SK-N-SH (cell line): Measurements from ENCODE around the gene ZDHHC19. TPM values are rescaled to one million over a fixed set of nuclear protein-coding genes. Genes with fewer than 3 reads are reported as not detected.

ENCODE experiments used
- CTCF ChIA-PET: fragments of 300-600, 350-600 bp; formaldehyde crosslinking; extraction: SDS; loops from one replicate; lab custom pipeline; 2021; lab: Yijun Ruan, JAX
- POLR2A ChIA-PET: fragments of 350-600 bp; sonication (Branson Sonifier 250); formaldehyde crosslinking; extraction: SDS; loops from one replicate; lab custom pipeline; 2020; ENCODE audit warnings: antibody characterized with exemption, inconsistent platforms; lab: Yijun Ruan, JAX
- DNase-seq: peaks from one replicate; pipeline ENCODE4 v3.0.0; 2012
- H2AFZ ChIP-seq: fragments of 200-600 bp; sonication (generic); 2 replicates; pipeline ENCODE4 v1.8.1; 2016; ENCODE audit warnings: antibody characterized with exemption, mild to moderate bottlenecking, low read depth
- H3F3A ChIP-seq: fragments of 200-600 bp; sonication (generic); replicated peaks from 2 replicates; pipeline ENCODE3; 2016; ENCODE audit warnings: antibody characterized with exemption, mild to moderate bottlenecking; ENCODE audit not compliant: insufficient read depth
- H3K27ac ChIP-seq, 2 experiments: fragments of 200-500 bp in 1 of 2; fragments of 200-600 bp in 1 of 2; sonication (Bioruptor generic) in 1 of 2; sonication (generic), shearing (Covaris generic) in 1 of 2; 2 replicates each; pipeline versions ENCODE4 v1.5.1 to v1.6.1; 2014 to 2016; ENCODE audit warnings: low read depth in 2 of 2, inconsistent platforms in 1 of 2, low read length in 1 of 2, mild to moderate bottlenecking in 1 of 2, mixed read lengths in 1 of 2
- H3K27me3 ChIP-seq: fragments of 200-600 bp; sonication (generic), shearing (Covaris generic); 2 replicates; pipeline ENCODE4 v1.6.1; 2016; ENCODE audit warnings: mixed run types; ENCODE audit not compliant: insufficient read depth
- H3K36me3 ChIP-seq, 2 experiments: fragments of 200-500 bp in 1 of 2; fragments of 200-600 bp in 1 of 2; sonication (Bioruptor generic) in 1 of 2; sonication (generic) in 1 of 2; replicated peaks in 1 of 2; 2 replicates each; pipeline versions ENCODE3 to v1.5.1; 2014 to 2016; ENCODE audit warnings: low read length in 1 of 2, mild to moderate bottlenecking in 1 of 2; ENCODE audit not compliant: insufficient read depth in 2 of 2, control insufficient read depth in 1 of 2
- H3K4me1 ChIP-seq, 2 experiments: fragments of 200-500 bp in 1 of 2; fragments of 200-600 bp in 1 of 2; sonication (Bioruptor generic) in 1 of 2; sonication (generic), shearing (Covaris generic) in 1 of 2; 2 replicates each; pipeline versions ENCODE4 v1.5.1 to v1.6.1; 2014 to 2016; ENCODE audit warnings: low read depth in 1 of 2, low read length in 1 of 2, mixed run types in 1 of 2; ENCODE audit not compliant: insufficient read depth in 2 of 2, control insufficient read depth in 1 of 2
- H3K4me2 ChIP-seq: fragments of 200-600 bp; sonication (generic), shearing (Covaris generic); 2 replicates; pipeline ENCODE4 v1.6.1; 2017; ENCODE audit warnings: mixed run types
- H3K4me3 ChIP-seq, 2 experiments: fragments of 200-500 bp in 1 of 2; fragments of 200-600 bp in 1 of 2; sonication (Bioruptor generic) in 1 of 2; sonication (generic), shearing (Covaris generic) in 1 of 2; 2 replicates each; pipeline versions ENCODE4 v1.5.1 to v1.8.1; 2014 to 2016; ENCODE audit warnings: low read depth in 2 of 2, inconsistent platforms in 1 of 2, low read length in 1 of 2, mild to moderate bottlenecking in 1 of 2, mixed read lengths in 1 of 2, moderate library complexity in 1 of 2
- H3K79me2 ChIP-seq: fragments of 200-600 bp; sonication (generic); 2 replicates; pipeline ENCODE4 v1.8.1; 2017; ENCODE audit warnings: mild to moderate bottlenecking; ENCODE audit not compliant: insufficient read depth
- H3K9ac ChIP-seq: fragments of 200-600 bp; sonication (generic); 2 replicates; pipeline ENCODE4 v1.6.1; 2017; ENCODE audit warnings: mixed run types
- H3K9me2 ChIP-seq: fragments of 200-600 bp; sonication (generic); 2 replicates; pipeline ENCODE4 v1.6.1; 2017; ENCODE audit warnings: mixed run types
- H3K9me3 ChIP-seq: fragments of 200-600 bp; sonication (generic); 2 replicates; pipeline ENCODE4 v1.6.1; 2017; ENCODE audit warnings: mixed run types, mild to moderate bottlenecking, moderate library complexity
- H4K20me1 ChIP-seq: fragments of 200-600 bp; sonication (generic); 2 replicates; pipeline ENCODE4 v1.6.1; 2017; ENCODE audit warnings: mild to moderate bottlenecking, mixed run types; ENCODE audit not compliant: insufficient read depth
- EP300 ChIP-seq, 2 experiments: IDR thresholded peaks; 2 replicates each; pipeline versions ENCODE4 v1.4.0 to v1.6.1; 2012; ENCODE audit warnings: borderline replicate concordance in 1 of 2, low read depth in 1 of 2, low read length in 1 of 2
- EZH2phosphoT487 ChIP-seq: fragments of 200-600 bp; sonication (generic); IDR thresholded peaks from 2 replicates; pipeline ENCODE4 v1.6.1; 2017; ENCODE audit warnings: low read depth, mixed run types, mild to moderate bottlenecking, antibody characterized with exemption, moderate library complexity, borderline replicate concordance
- FOXJ3 ChIP-seq: sonication (generic); formaldehyde crosslinking; IDR thresholded peaks from 2 replicates; pipeline ENCODE4 v1.5.1; 2020; ENCODE audit warnings: mild to moderate bottlenecking, missing genetic modification reagents
- POLR2AphosphoS5 ChIP-seq: IDR thresholded peaks from 2 replicates; pipeline ENCODE4 v1.6.1; 2012; ENCODE audit warnings: low read depth, low read length
- RFX5 ChIP-seq: IDR thresholded peaks from 2 replicates; pipeline ENCODE4 v1.6.1; 2012; ENCODE audit warnings: mild to moderate bottlenecking, improper control_type of control experiment, low read length
- RXRA ChIP-seq: IDR thresholded peaks from 2 replicates; pipeline ENCODE4 v1.4.0; 2012; ENCODE audit warnings: low read depth, mild to moderate bottlenecking, borderline replicate concordance
- YY1 ChIP-seq: IDR thresholded peaks from 2 replicates; pipeline ENCODE4 v1.4.0; 2012; ENCODE audit warnings: low read depth, mild to moderate bottlenecking
- WGBS: methylation state at CpG from one replicate; pipeline ENCODE4 v1.1.6; 2017; ENCODE audit warnings: low lambda C conversion rate; 5-methylcytosine and 5-hydroxymethylcytosine counted together
- polyA plus RNA-seq, 3 experiments: library from polyadenylated mRNA; depleted of rRNA; stranded (reverse); fragments of >200 nt; gene quantifications; 2 replicates each; pipeline ENCODE4 v1.2.3, GENCODE V29; 2012
- TF ChIP-seq, protein P1 (sequence below): IDR thresholded peaks from 2 replicates; pipeline ENCODE4 v1.6.1; 2012; ENCODE audit warnings: mild to moderate bottlenecking, low read depth, low read length, moderate library complexity
- TF ChIP-seq, protein P2 (sequence below): fragments of 150-350 bp; IDR thresholded peaks from 2 replicates; pipeline ENCODE4 v1.6.1; 2016; ENCODE audit warnings: mild to moderate bottlenecking, low read depth, low read length

Gene ZDHHC19
- polyA plus RNA-seq, 1 of the 3 experiments (the other 2 are of a cell fraction) = not detected

DNA sequence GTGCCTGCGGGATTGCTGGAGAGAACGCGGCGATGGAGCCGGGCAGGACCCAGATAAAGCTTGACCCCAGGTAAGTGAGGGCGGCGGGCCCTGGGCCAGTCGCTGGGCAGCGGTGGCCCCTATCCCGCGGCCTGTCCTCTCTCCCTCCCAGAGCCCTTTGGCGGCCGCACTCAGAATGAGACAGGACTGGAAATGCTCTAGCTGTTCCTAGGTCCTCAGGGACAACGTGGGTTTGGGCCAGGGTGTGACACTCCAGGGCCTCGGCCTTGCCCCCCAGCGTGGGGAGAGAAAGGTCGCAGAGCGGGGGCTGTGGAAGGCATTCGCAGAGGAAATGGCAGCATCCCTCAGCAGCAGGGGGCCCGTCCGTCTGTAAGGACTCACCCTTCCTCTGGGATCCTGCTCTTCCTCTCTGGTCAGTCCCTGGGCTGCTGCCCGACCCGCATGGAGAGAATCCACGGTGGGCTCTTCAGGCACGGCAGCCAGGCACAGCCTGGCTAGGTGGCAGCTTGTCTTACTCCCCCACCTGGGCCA is 5.5 kb upstream of the ZDHHC19 start (continued):
- no peak for TF ChIP-seq RFX5
- TF ChIP-seq EZH2phosphoT487 = no peak
- no peak for TF ChIP-seq YY1
- TF ChIP-seq, protein P1, sequence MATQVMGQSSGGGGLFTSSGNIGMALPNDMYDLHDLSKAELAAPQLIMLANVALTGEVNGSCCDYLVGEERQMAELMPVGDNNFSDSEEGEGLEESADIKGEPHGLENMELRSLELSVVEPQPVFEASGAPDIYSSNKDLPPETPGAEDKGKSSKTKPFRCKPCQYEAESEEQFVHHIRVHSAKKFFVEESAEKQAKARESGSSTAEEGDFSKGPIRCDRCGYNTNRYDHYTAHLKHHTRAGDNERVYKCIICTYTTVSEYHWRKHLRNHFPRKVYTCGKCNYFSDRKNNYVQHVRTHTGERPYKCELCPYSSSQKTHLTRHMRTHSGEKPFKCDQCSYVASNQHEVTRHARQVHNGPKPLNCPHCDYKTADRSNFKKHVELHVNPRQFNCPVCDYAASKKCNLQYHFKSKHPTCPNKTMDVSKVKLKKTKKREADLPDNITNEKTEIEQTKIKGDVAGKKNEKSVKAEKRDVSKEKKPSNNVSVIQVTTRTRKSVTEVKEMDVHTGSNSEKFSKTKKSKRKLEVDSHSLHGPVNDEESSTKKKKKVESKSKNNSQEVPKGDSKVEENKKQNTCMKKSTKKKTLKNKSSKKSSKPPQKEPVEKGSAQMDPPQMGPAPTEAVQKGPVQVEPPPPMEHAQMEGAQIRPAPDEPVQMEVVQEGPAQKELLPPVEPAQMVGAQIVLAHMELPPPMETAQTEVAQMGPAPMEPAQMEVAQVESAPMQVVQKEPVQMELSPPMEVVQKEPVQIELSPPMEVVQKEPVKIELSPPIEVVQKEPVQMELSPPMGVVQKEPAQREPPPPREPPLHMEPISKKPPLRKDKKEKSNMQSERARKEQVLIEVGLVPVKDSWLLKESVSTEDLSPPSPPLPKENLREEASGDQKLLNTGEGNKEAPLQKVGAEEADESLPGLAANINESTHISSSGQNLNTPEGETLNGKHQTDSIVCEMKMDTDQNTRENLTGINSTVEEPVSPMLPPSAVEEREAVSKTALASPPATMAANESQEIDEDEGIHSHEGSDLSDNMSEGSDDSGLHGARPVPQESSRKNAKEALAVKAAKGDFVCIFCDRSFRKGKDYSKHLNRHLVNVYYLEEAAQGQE = no peak
- TF ChIP-seq, protein P2, sequence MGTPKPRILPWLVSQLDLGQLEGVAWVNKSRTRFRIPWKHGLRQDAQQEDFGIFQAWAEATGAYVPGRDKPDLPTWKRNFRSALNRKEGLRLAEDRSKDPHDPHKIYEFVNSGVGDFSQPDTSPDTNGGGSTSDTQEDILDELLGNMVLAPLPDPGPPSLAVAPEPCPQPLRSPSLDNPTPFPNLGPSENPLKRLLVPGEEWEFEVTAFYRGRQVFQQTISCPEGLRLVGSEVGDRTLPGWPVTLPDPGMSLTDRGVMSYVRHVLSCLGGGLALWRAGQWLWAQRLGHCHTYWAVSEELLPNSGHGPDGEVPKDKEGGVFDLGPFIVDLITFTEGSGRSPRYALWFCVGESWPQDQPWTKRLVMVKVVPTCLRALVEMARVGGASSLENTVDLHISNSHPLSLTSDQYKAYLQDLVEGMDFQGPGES = no peak
- TF ChIP-seq FOXJ3 (CRISPR knock-in tag) = no peak
- no peak for TF ChIP-seq EP300 (IDR thresholded peaks at IDR 0.05; ENCODE audit: borderline replicate concordance in 1 of 2, low read depth in 1 of 2, low read length in 1 of 2)

DNA sequence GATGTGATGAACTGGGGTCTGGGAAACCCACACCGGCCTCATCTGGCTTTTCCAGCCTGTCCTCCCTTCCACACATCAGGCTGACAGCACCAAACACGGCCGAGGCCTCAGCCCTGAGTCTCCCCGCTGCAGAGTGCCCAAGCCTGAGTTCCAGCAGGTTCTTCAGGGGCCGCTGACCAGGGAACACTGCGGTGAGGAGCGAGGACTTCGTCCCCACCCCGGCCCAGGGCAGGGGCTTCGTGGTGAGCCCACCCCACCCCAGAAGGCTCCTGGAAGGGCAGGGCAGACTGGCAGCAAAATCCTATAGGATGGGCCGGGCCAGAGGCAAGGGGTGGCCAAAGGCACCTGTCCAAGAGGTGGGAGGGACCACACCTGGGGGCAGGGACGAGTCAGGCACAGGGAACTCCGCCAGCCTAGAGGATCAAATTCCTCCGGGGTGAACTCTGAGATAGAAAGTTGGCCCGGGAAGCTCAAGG is 4.9 kb upstream of the ZDHHC19 start, which contains the start of gene SLC51A:
Gene SLC51A (plus strand): TSS at position 446 of the 476 bp plus-strand sequence. CDS start 179 bp downstream, outside the sequence.
- POLR2A ChIA-PET = no interaction called here
- CTCF ChIA-PET = interaction anchor here (0.7 to 1.4 kb wide), 3 partner anchors 9 to 321 kb away, joined by 3 to 4 read pairs (median 3); no protein-coding TSS in a partner anchor
- H3F3A ChIP-seq = no peaks in the 10 kb centered on the region
- H4K20me1 ChIP-seq = no peaks in the 10 kb centered on the region
- H3K27me3 ChIP-seq = no peaks in the 10 kb centered on the region
- DNase-seq = no peak
- H3K9me3 ChIP-seq = no peaks in the 10 kb centered on the region
- H3K9ac ChIP-seq = no peak within 1 kb of the TSS
- no peak within 1 kb of the TSS for H3K4me2 ChIP-seq
- no peaks in the 10 kb centered on the region for H3K36me3 ChIP-seq
- 84% methylated on average over 14 of the region's 15 CpGs for WGBS
- H3K4me1 ChIP-seq = peaks cover 0 to 17% of the 10 kb centered on the region in 2 experiments; a peak in 1 of 4 replicates
- H3K27ac ChIP-seq = no peak within 1 kb of the TSS
- H2AFZ ChIP-seq = no peak within 1 kb of the TSS
- no peak within 1 kb of the TSS for H3K4me3 ChIP-seq
- H3K79me2 ChIP-seq = no peaks in the 10 kb centered on the region
- TF ChIP-seq POLR2AphosphoS5 (no peak), RXRA (no peak)
- no peaks in the 10 kb centered on the region for H3K9me2 ChIP-seq
